ENCODE data around the gene ZNRF3. TPM values are rescaled to one million over a fixed set of nuclear protein-coding genes. Genes with fewer than 3 reads are reported as not detected.
"Not testable (repeated sequence)": the region's sequence is repeated elsewhere in the genome, so short reads cannot be mapped to it uniquely, and the experiment has no call there.

ZNRF3 gene
- total and polyA plus RNA-seq, 2 donors (not counting 1 experiment from before 2014, with no cell fraction given): 0.21 to 0.71 TPM

DNA sequence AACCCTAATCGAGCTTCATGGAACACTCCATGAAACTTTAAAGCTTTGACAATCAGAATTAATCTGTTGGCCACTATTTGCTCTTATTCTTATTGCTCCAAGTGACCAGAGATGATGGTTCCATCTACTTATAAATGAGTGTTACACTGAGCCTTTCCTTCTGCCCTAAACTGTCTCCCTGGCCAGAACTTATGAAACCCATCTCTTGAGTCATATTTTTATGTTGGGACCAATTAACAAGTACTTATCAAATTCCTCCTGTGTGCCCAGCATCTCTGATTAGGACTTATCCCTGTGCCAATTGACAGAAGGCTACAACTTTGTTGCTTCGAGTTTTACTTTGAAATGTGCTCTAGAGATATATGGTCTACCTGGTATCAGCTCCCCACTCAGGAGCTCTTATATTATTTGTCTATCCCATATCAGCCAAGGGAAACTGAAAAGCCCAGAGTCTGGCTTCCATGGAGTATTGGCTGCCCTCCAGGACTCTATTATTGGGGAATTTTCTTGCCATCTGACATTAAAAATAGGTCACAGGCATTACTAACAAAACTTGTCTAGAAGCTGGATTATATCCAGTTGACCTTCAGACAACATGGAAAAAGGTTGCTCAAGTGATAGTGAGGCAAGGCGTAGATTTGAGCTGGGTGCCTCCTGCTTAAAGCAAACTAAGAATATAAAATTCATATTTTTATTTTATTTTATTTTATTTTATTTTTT lies 198.3 kb downstream of the ZNRF3 start:
- Mint-ChIP-seq H3K27ac (no peak overlapping the region), H3K9me3 (ENCODE audit: insufficient read depth) (no peaks in the 10 kb centered on the region), H3K27me3 (peaks cover 26% of the 10 kb centered on the region), H3K4me1 (no peaks in the 10 kb centered on the region), H3K4me3 (no peak overlapping the region)
- H4K20me1 ChIP-seq (ENCODE audit: control insufficient read depth, insufficient read depth, low read length, poor library complexity, severe bottlenecking): no peaks in the 10 kb centered on the region
- no peak overlapping the region for H3K9ac ChIP-seq (ENCODE audit: low read length)
- H3K9me3 ChIP-seq (ENCODE audit: control extremely low read depth in 1 of 3, control insufficient read depth in 2 of 3, insufficient read depth in 1 of 3, low read length in 2 of 3): no peaks in the 10 kb centered on the region
- peaks cover 0 to 11% (median 7%) of the 10 kb centered on the region in 4 experiments for H3K27me3 ChIP-seq (replicated peaks in 1 of 4; ENCODE audit: control extremely low read depth in 1 of 4, control insufficient read depth in 3 of 4, insufficient read depth in 4 of 4, low read length in 3 of 4)
- ChIA-PET CTCF (interaction anchor here (1.2 kb wide), 1 partner anchor 164 kb away, joined by 3 read pairs; no protein-coding TSS in a partner anchor), POLR2A (no interaction called here)
- no peak overlapping the region for H3K27ac ChIP-seq (ENCODE audit: low read length in 2 of 2)
- no peak for DNase-seq
- WGBS (ENCODE audit: insufficient coverage): no CpG with 5 or more reads among the region's 3 CpGs
- no peak overlapping the region for H3K4me2 ChIP-seq (replicated peaks; ENCODE audit: low read depth, low read length, poor library complexity, severe bottlenecking)
- no peak overlapping the region for H3K4me3 ChIP-seq (ENCODE audit: control extremely low read depth in 1 of 5, extremely low read depth in 1 of 5, insufficient read depth in 1 of 5, low read depth in 2 of 5, low read length in 4 of 5)
- no peaks in the 10 kb centered on the region for H3K79me2 ChIP-seq (ENCODE audit: control insufficient read depth, insufficient read depth, low read length)
- H2AFZ ChIP-seq (ENCODE audit: insufficient read depth, low read depth, low read length, poor library complexity, severe bottlenecking): no peak overlapping the region
- no peak for TF ChIP-seq CTCF (IDR thresholded peaks at IDR 0.05)
- TF ChIP-seq EZH2 (IDR thresholded peaks at IDR 0.05; ENCODE audit: borderline replicate concordance, insufficient read depth, low read depth, low read length, poor library complexity, severe bottlenecking): no peak
- no peaks in the 10 kb centered on the region for H3K4me1 ChIP-seq (ENCODE audit: control insufficient read depth in 2 of 2, insufficient read depth in 2 of 2, low read length in 2 of 2)
- intact Hi-C loops (cut with micrococcal nuclease): no loop called here
- ATAC-seq (ENCODE audit: low read depth): no peak
- no peaks in the 10 kb centered on the region for H3K36me3 ChIP-seq (replicated peaks in 1 of 2; ENCODE audit: control extremely low read depth in 1 of 2, control insufficient read depth in 1 of 2, extremely low read depth in 1 of 2, insufficient read depth in 2 of 2, low read length in 1 of 2)

DNA sequence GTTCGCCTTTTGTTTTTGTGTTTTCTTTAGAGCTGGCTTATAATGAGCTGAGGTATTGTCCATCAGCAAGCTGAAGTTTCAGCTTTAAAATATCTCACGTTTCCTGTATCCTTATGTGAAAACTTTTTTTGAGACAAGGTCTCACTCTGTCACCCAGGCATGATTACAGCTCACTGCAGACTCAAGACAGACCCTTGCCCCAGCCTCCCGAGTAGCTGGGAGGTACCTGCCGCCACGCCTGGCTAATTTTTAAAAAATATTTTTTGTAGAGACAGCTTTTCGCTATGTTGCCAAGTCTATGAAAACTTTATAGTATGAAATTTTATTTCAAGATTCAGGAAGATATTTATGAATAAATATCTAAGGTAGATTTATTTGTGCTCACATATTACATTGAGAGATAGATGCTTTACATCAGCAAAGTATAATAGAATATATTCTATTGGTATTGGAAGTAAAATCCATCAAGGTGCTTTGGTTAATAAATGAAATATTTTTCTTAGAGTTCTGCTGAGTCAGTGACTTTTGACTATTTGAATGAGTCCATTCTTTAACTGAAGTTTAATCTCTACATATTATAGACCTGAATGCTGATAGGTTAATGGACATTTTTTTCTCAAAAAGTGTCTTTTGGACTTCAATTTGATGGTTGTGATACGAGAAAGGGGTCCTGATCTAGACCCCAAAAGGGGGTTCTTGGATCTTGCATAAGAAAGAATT lies 199.6 kb downstream of the ZNRF3 start:
- Mint-ChIP-seq H3K4me1 (no peaks in the 10 kb centered on the region), H3K27me3 (peaks cover 21% of the 10 kb centered on the region), H3K4me3 (no peak overlapping the region), H3K9me3 (ENCODE audit: insufficient read depth) (no peaks in the 10 kb centered on the region), H3K27ac (no peak overlapping the region)
- no peak overlapping the region for H3K4me2 ChIP-seq (replicated peaks; ENCODE audit: low read depth, low read length, poor library complexity, severe bottlenecking)
- no peaks in the 10 kb centered on the region for H3K36me3 ChIP-seq (replicated peaks in 1 of 2; ENCODE audit: control extremely low read depth in 1 of 2, control insufficient read depth in 1 of 2, extremely low read depth in 1 of 2, insufficient read depth in 2 of 2, low read length in 1 of 2)
- TF ChIP-seq EZH2 (IDR thresholded peaks at IDR 0.05; ENCODE audit: borderline replicate concordance, insufficient read depth, low read depth, low read length, poor library complexity, severe bottlenecking) (no peak), CTCF (IDR thresholded peaks at IDR 0.05) (no peak)
- ChIA-PET POLR2A (no interaction called here), CTCF (interaction anchor here (1.2 kb wide), 1 partner anchor 163 kb away, joined by 3 read pairs; no protein-coding TSS in a partner anchor)
- H3K27me3 ChIP-seq (replicated peaks in 1 of 4; ENCODE audit: control extremely low read depth in 1 of 4, control insufficient read depth in 3 of 4, insufficient read depth in 4 of 4, low read length in 3 of 4): peaks cover 0 to 10% (median 6%) of the 10 kb centered on the region in 4 experiments
- H3K4me1 ChIP-seq (ENCODE audit: control insufficient read depth in 2 of 2, insufficient read depth in 2 of 2, low read length in 2 of 2): no peaks in the 10 kb centered on the region
- H2AFZ ChIP-seq (ENCODE audit: insufficient read depth, low read depth, low read length, poor library complexity, severe bottlenecking): no peak overlapping the region
- H3K79me2 ChIP-seq (ENCODE audit: control insufficient read depth, insufficient read depth, low read length): no peaks in the 10 kb centered on the region
- intact Hi-C loops (cut with micrococcal nuclease): no loop called here
- H3K27ac ChIP-seq (ENCODE audit: low read length in 2 of 2): no peak overlapping the region
- H4K20me1 ChIP-seq (ENCODE audit: control insufficient read depth, insufficient read depth, low read length, poor library complexity, severe bottlenecking): no peaks in the 10 kb centered on the region
- H3K9me3 ChIP-seq (ENCODE audit: control extremely low read depth in 1 of 3, control insufficient read depth in 2 of 3, insufficient read depth in 1 of 3, low read length in 2 of 3): no peaks in the 10 kb centered on the region
- WGBS (ENCODE audit: insufficient coverage): 66% methylated on average over 3 of the region's 7 CpGs
- H3K9ac ChIP-seq (ENCODE audit: low read length): no peak overlapping the region
- no peak for ATAC-seq (ENCODE audit: low read depth)
- DNase-seq: no peak
- no peak overlapping the region for H3K4me3 ChIP-seq (ENCODE audit: control extremely low read depth in 1 of 5, extremely low read depth in 1 of 5, insufficient read depth in 1 of 5, low read depth in 2 of 5, low read length in 4 of 5)

DNA sequence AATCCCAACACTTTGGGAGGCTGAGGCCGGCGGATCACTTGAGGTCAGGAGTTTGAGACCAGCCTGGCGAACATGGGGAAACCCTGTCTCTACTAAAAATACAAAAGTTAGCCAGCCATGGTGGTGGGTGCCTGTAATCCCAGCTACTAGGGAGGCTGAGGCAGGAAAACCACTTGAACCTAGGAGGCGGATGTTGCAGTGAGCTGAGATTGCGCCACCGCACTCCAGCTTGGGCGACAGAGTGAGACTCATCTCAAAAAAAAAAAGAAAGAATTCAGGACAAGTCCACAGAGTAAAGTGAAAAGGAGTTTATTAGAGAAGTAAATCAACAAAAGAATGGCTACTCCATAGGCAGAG lies 200.2 kb downstream of the ZNRF3 start:
- H3K9me3 ChIP-seq (ENCODE audit: control extremely low read depth in 1 of 3, control insufficient read depth in 2 of 3, insufficient read depth in 1 of 3, low read length in 2 of 3); POLR2A ChIA-PET; H3K9ac ChIP-seq (ENCODE audit: low read length); CTCF ChIA-PET; H3K27ac Mint-ChIP-seq; H3K4me3 ChIP-seq (ENCODE audit: control extremely low read depth in 1 of 5, extremely low read depth in 1 of 5, insufficient read depth in 1 of 5, low read depth in 2 of 5, low read length in 4 of 5); H3K4me2 ChIP-seq (replicated peaks; ENCODE audit: low read depth, low read length, poor library complexity, severe bottlenecking); H3K27ac ChIP-seq (ENCODE audit: low read length in 2 of 2); ATAC-seq (ENCODE audit: low read depth); H4K20me1 ChIP-seq (ENCODE audit: control insufficient read depth, insufficient read depth, low read length, poor library complexity, severe bottlenecking); H3K79me2 ChIP-seq (ENCODE audit: control insufficient read depth, insufficient read depth, low read length); H3K27me3 ChIP-seq (replicated peaks in 1 of 4; ENCODE audit: control extremely low read depth in 1 of 4, control insufficient read depth in 3 of 4, insufficient read depth in 4 of 4, low read length in 3 of 4); H3K4me3 Mint-ChIP-seq; H3K4me1 Mint-ChIP-seq; H3K9me3 Mint-ChIP-seq (ENCODE audit: insufficient read depth); H2AFZ ChIP-seq (ENCODE audit: insufficient read depth, low read depth, low read length, poor library complexity, severe bottlenecking); DNase-seq; intact Hi-C loops (cut with micrococcal nuclease); H3K36me3 ChIP-seq (replicated peaks in 1 of 2; ENCODE audit: control extremely low read depth in 1 of 2, control insufficient read depth in 1 of 2, extremely low read depth in 1 of 2, insufficient read depth in 2 of 2, low read length in 1 of 2); H3K4me1 ChIP-seq (ENCODE audit: control insufficient read depth in 2 of 2, insufficient read depth in 2 of 2, low read length in 2 of 2): not testable (repeated sequence)
- H3K27me3 Mint-ChIP-seq: peaks cover 23% of the 10 kb centered on the region
- 97% methylated on average over 5 of the region's 7 CpGs for WGBS (ENCODE audit: insufficient coverage)
